ENCODE data around the gene KIRREL3.

DNA sequence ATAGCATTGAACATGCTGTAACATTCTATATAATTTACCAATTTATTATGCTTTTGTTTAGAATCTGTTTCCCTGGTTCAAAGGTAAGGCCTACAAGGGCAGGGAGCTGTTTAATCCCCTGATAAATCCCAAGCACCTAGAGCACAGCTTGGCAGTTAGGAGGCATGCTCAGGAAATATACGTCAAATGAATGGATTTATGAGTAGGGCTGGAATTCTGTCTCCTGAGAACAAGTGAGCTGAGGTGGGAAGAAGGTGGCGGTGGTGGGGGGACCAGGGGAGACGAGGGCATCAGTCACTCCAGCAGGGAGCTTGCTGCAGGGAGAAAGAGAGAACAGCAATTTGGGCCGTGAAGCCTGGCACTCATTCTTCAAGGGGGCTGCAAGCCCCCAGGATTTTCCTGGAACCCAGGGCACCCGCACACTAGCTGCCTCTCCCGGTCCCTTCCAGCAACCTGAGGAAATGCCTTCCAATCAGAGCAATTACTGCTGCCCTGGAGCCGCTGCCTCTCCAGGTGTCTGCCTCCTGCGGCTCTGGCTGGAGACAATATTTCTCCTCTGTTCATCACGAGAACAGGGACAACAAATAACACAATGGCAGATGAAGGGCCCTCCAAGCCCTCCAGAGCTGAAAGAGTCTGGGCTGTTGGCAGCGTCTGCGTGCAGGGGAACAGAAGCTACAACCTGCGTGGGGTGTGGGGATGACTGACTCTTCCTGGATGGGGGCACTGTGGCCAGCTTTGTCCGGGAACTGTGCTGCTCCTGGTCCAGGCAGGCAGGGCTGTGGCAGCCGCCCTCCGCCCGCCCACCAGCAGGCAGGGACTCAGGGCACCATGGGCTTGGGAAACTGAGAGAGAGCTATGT lies 411.7 kb downstream of the KIRREL3 start:
- TF ChIP-seq EZH2 (IDR thresholded peaks at IDR 0.05) (no peak), POLR2AphosphoS5 (IDR thresholded peaks at IDR 0.05; ENCODE audit: borderline replicate concordance, low read depth, low read length) (no peak), FOXP2 (optimal IDR thresholded peaks at IDR 0.05; ENCODE audit: control extremely low read depth, extremely low read length, insufficient read depth) (no peak)

Data from SK-N-MC (cell line).